HG03064 (cell line): ENCODE measurements around the gene LRATD1.

Experiments
- ATAC-seq: cut with Tn5 transposase; IDR thresholded peaks from one replicate; pipeline ENCODE4 v1.9.1; 2021; ENCODE audit warnings: low read depth; ENCODE audit not compliant: unreplicated experiment

Gene LRATD1

GRCh38 chr2:14633061-14633460, 544 bp downstream of the LRATD1 start:
- no peak for ATAC-seq

- no peak for ATAC-seq
These were observed 1.1 kb downstream of the LRATD1 start for GRCh38 chr2:14633461-14634181.

- ATAC-seq = no peak
These were observed 1.6 kb downstream of the LRATD1 start for GRCh38 chr2:14634182-14634488.

- no peak for ATAC-seq
These were observed 2.2 kb downstream of the LRATD1 start for GRCh38 chr2:14634489-14635390.

- no peak for ATAC-seq
These were observed 2.9 kb downstream of the LRATD1 start for GRCh38 chr2:14635391-14635871.

- ATAC-seq = no peak
These were observed 6.0 kb downstream of the LRATD1 start for GRCh38 chr2:14638488-14638887.

- no peak for ATAC-seq
These were observed 8.6 kb downstream of the LRATD1 start for GRCh38 chr2:14641116-14641515.

- ATAC-seq = no peak
These were observed 10.0 kb downstream of the LRATD1 start for GRCh38 chr2:14642499-14642898.

- no peak for ATAC-seq
These were observed 15.2 kb downstream of the LRATD1 start for GRCh38 chr2:14647714-14648113.

- no peak for ATAC-seq
These were observed 17.5 kb downstream of the LRATD1 start for GRCh38 chr2:14650066-14650465.

- peak; percentile 91 for ATAC-seq
These were observed 22.3 kb downstream of the LRATD1 start for GRCh38 chr2:14654835-14655282.

GRCh38 chr2:14656146-14656545, 23.6 kb downstream of the LRATD1 start:
- ATAC-seq = no peak

- no peak for ATAC-seq
These were observed 28.6 kb downstream of the LRATD1 start for GRCh38 chr2:14661163-14661562.

- ATAC-seq = no peak
These were observed 40.9 kb downstream of the LRATD1 start for GRCh38 chr2:14673351-14673875.

- no peak for ATAC-seq
These were observed 43.0 kb downstream of the LRATD1 start for GRCh38 chr2:14675489-14675888.

GRCh38 chr2:14676371-14676770, 43.9 kb downstream of the LRATD1 start:
- ATAC-seq = no peak

GRCh38 chr2:14677039-14677438, 44.5 kb downstream of the LRATD1 start:
- ATAC-seq = no peak

- ATAC-seq = no peak
These were observed 46.2 kb downstream of the LRATD1 start for GRCh38 chr2:14678761-14679160.

GRCh38 chr2:14681608-14682007, 49.1 kb downstream of the LRATD1 start:
- no peak for ATAC-seq
